Duodenal mucosa (tissue), 2 donors: ENCODE measurements around the gene SDC1.

Experiments
- H3K27ac ChIP-seq: one replicate; pipeline ENCODE4 v1.7.0; 2013; ENCODE audit warnings: low read depth, low read length
- H3K27me3 ChIP-seq, 2 donors: one replicate each; pipeline ENCODE4 v1.7.0; 2013; ENCODE audit warnings: low read length in 2 of 2, control low read depth in 1 of 2; ENCODE audit not compliant: insufficient read depth in 2 of 2, control insufficient read depth in 1 of 2
- H3K36me3 ChIP-seq, 2 donors: one replicate each; pipeline ENCODE4 v1.7.0; 2013; ENCODE audit warnings: low read length in 2 of 2, control low read depth in 1 of 2; ENCODE audit not compliant: insufficient read depth in 2 of 2, control insufficient read depth in 1 of 2
- H3K4me1 ChIP-seq, 2 donors: one replicate each; pipeline ENCODE4 v1.7.0; 2013; ENCODE audit warnings: low read length in 2 of 2, control low read depth in 1 of 2; ENCODE audit not compliant: insufficient read depth in 2 of 2, control insufficient read depth in 1 of 2
- H3K4me3 ChIP-seq, 2 donors: one replicate each; pipeline ENCODE4 v1.7.0; 2013; ENCODE audit warnings: low read length in 2 of 2, low read depth in 1 of 2
- H3K9ac ChIP-seq, 2 donors: one replicate each; pipeline ENCODE4 v1.7.0; 2013; ENCODE audit warnings: low read length in 2 of 2, low read depth in 1 of 2
- H3K9me3 ChIP-seq, 2 donors: one replicate each; pipeline ENCODE4 v1.7.0; 2013; ENCODE audit warnings: low read length in 2 of 2, control low read depth in 1 of 2; ENCODE audit not compliant: control insufficient read depth in 1 of 2

Gene SDC1

GRCh38 chr2:20164734-20165478, 60.0 kb downstream of the SDC1 start:
- Histone ChIP-seq H3K9me3 (no peaks in the 10 kb centered on the region), H3K9ac (no peak overlapping the region), H3K4me1 (peaks cover 0 to 5% of the 10 kb centered on the region in 2 donors), H3K4me3 (no peak overlapping the region), H3K27me3 (no peaks in the 10 kb centered on the region), H3K36me3 (no peaks in the 10 kb centered on the region), H3K27ac (no peak overlapping the region)

- H3K4me3 ChIP-seq: no peak overlapping the region
- H3K9me3 ChIP-seq: no peaks in the 10 kb centered on the region
- no peak overlapping the region for H3K27ac ChIP-seq
- no peaks in the 10 kb centered on the region for H3K27me3 ChIP-seq
- H3K36me3 ChIP-seq: no peaks in the 10 kb centered on the region
- no peak overlapping the region for H3K9ac ChIP-seq
- peaks cover 0 to 5% of the 10 kb centered on the region in 2 donors for H3K4me1 ChIP-seq
Observed at GRCh38 chr2:20164061-20164733, 60.7 kb downstream of the SDC1 start.

- no peaks in the 10 kb centered on the region for H3K27me3 ChIP-seq
- no peaks in the 10 kb centered on the region for H3K36me3 ChIP-seq
- peaks cover 24 to 29% of the 10 kb centered on the region in 2 donors for H3K4me1 ChIP-seq
- H3K9me3 ChIP-seq: no peaks in the 10 kb centered on the region
- H3K9ac ChIP-seq: no peak overlapping the region
- H3K27ac ChIP-seq: no peak overlapping the region
- H3K4me3 ChIP-seq: no peak overlapping the region
Observed at GRCh38 chr2:20159411-20160070, 65.4 kb downstream of the SDC1 start.

GRCh38 chr2:20157193-20157891, 67.6 kb downstream of the SDC1 start:
- Histone ChIP-seq H3K4me3 (peak overlapping the region in 1 of 2 donors; percentile 36), H3K9ac (peak overlapping the region in 1 of 2 donors; percentile 44), H3K27ac (no peak overlapping the region), H3K9me3 (no peaks in the 10 kb centered on the region), H3K27me3 (no peaks in the 10 kb centered on the region), H3K36me3 (no peaks in the 10 kb centered on the region), H3K4me1 (peaks cover 27 to 29% of the 10 kb centered on the region in 2 donors)

GRCh38 chr2:20156836-20157192, 68.1 kb downstream of the SDC1 start:
- no peaks in the 10 kb centered on the region for H3K36me3 ChIP-seq
- no peaks in the 10 kb centered on the region for H3K9me3 ChIP-seq
- H3K4me3 ChIP-seq: peak overlapping the region in 1 of 2 donors; percentile 40
- peak overlapping the region in 1 of 2 donors; percentile 44 for H3K9ac ChIP-seq
- peak overlapping the region; percentile 53 for H3K27ac ChIP-seq
- peaks cover 27 to 29% of the 10 kb centered on the region in 2 donors for H3K4me1 ChIP-seq
- no peaks in the 10 kb centered on the region for H3K27me3 ChIP-seq

- H3K4me1 ChIP-seq: peaks cover 27 to 29% of the 10 kb centered on the region in 2 donors
- H3K4me3 ChIP-seq: peak overlapping the region in 1 of 2 donors; percentile 40
- no peaks in the 10 kb centered on the region for H3K27me3 ChIP-seq
- H3K9me3 ChIP-seq: no peaks in the 10 kb centered on the region
- H3K27ac ChIP-seq: peak overlapping the region; percentile 53
- H3K9ac ChIP-seq: no peak overlapping the region
- H3K36me3 ChIP-seq: no peaks in the 10 kb centered on the region
Observed at GRCh38 chr2:20156076-20156759, 68.7 kb downstream of the SDC1 start.

- H3K4me3 ChIP-seq: no peak overlapping the region
Observed at GRCh38 chr2:20153131-20153851, 71.6 kb downstream of the SDC1 start.

GRCh38 chr2:20150806-20151571, 73.9 kb downstream of the SDC1 start:
- Histone ChIP-seq H3K27me3 (no peaks in the 10 kb centered on the region), H3K27ac (no peak overlapping the region), H3K9ac (no peak overlapping the region), H3K4me1 (peaks cover 18 to 23% of the 10 kb centered on the region in 2 donors), H3K9me3 (no peaks in the 10 kb centered on the region), H3K4me3 (no peak overlapping the region), H3K36me3 (no peaks in the 10 kb centered on the region)

More at GRCh38 chr2:20153131-20153851, 71.6 kb downstream of the SDC1 start:
- Histone ChIP-seq H3K27me3 (no peaks in the 10 kb centered on the region), H3K9ac (no peak overlapping the region), H3K4me1 (peaks cover 35 to 36% of the 10 kb centered on the region in 2 donors), H3K9me3 (no peaks in the 10 kb centered on the region), H3K36me3 (no peaks in the 10 kb centered on the region), H3K27ac (no peak overlapping the region)
